ENCODE measurements around the gene TMCC3. TPM values are rescaled to one million over a fixed set of nuclear protein-coding genes. Genes with fewer than 3 reads are reported as not detected.

The TMCC3 gene
- total and polyA plus RNA-seq, 2 experiments from 2014 or later: 0.60 to 0.79 TPM

DNA sequence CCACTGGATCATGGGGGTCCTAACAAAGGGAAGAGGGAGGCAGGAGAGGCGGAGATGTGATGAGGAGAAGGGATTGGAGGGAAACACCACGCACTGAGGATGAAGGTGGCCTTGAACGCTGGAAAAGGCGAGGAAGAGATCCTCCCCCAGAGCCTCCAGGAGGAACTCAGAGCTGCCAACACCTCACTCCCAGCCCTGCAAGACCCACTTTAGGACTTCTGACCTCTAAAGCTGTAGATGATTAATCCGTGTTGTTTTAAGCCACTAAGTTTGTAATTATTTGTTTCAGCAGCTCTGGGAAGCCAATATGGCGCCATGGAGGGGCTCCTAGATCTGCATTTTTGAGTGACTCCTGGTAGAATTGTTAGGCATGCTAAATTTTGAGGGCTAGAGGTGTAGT lies 116.1 kb downstream of the TMCC3 start:
- H3K4me3 ChIP-seq: no peak overlapping the region
- H3K4me1 ChIP-seq (ENCODE audit: low read depth): no peaks in the 10 kb centered on the region
- H3K27ac ChIP-seq: no peak overlapping the region
- TF ChIP-seq, protein P1, sequence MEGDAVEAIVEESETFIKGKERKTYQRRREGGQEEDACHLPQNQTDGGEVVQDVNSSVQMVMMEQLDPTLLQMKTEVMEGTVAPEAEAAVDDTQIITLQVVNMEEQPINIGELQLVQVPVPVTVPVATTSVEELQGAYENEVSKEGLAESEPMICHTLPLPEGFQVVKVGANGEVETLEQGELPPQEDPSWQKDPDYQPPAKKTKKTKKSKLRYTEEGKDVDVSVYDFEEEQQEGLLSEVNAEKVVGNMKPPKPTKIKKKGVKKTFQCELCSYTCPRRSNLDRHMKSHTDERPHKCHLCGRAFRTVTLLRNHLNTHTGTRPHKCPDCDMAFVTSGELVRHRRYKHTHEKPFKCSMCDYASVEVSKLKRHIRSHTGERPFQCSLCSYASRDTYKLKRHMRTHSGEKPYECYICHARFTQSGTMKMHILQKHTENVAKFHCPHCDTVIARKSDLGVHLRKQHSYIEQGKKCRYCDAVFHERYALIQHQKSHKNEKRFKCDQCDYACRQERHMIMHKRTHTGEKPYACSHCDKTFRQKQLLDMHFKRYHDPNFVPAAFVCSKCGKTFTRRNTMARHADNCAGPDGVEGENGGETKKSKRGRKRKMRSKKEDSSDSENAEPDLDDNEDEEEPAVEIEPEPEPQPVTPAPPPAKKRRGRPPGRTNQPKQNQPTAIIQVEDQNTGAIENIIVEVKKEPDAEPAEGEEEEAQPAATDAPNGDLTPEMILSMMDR (IDR thresholded peaks at IDR 0.05; ENCODE audit: low read depth, low read length): no peak
- no peaks in the 10 kb centered on the region for H3K27me3 ChIP-seq
- DNase-seq (ENCODE audit: low read depth in 1 of 2, low spot score in 1 of 2): no peak
- no peaks in the 10 kb centered on the region for H3K9me3 ChIP-seq (ENCODE audit: low read depth)
- H3K36me3 ChIP-seq: no peaks in the 10 kb centered on the region

DNA sequence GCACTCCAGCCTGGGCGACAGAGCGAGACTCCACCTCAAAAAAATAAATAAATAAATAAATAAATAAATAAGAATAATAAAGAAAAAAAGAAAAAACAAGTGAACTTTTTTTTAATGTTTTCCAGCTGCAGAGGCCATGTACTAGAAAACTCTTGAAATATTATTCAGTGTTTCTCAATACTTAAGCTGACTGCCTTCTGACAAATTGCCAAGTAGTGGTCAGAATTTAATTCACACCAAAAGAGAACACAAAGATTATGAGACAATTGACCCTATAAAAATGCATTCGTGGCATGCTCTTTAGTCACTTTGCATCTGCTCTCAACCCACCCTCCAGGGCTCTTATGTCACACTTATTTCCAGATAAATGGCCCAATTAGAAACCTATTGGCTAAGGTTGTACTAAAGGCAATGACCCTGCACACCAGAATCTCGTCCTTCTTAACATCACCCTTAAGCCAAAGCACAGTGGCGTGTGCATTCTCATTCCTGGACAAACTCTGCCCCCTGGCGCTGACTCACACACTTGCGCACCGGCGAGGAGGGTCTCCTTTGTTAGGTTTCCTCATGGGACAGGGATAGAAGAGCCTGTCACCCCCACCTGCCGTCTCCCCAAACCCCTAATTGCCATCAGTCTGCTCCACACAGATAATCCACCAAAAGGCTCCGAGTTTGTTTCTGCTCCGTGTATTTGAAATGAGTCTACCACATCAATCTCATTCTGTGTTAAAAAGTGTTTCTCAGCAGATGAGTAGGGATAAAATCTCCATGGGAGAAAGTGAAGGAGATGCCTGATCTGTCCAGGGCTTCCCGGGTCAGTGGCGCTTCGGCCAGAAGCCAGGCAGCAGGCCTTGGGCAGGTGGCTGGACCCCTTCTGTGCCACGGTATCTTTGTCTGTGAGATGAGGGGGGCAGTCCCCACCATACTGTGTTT lies 117.6 kb downstream of the TMCC3 start:
- Histone ChIP-seq H3K36me3 (no peaks in the 10 kb centered on the region), H3K4me1 (ENCODE audit: low read depth) (no peaks in the 10 kb centered on the region), H3K9me3 (ENCODE audit: low read depth) (no peaks in the 10 kb centered on the region), H3K4me3 (no peak overlapping the region), H3K27me3 (no peaks in the 10 kb centered on the region), H3K27ac (no peak overlapping the region)
- TF ChIP-seq, protein P1 (IDR thresholded peaks at IDR 0.05; ENCODE audit: low read depth, low read length): peak; percentile 83
- DNase-seq (ENCODE audit: low read depth in 1 of 2, low spot score in 1 of 2): peak; percentile 85 to 87

DNA sequence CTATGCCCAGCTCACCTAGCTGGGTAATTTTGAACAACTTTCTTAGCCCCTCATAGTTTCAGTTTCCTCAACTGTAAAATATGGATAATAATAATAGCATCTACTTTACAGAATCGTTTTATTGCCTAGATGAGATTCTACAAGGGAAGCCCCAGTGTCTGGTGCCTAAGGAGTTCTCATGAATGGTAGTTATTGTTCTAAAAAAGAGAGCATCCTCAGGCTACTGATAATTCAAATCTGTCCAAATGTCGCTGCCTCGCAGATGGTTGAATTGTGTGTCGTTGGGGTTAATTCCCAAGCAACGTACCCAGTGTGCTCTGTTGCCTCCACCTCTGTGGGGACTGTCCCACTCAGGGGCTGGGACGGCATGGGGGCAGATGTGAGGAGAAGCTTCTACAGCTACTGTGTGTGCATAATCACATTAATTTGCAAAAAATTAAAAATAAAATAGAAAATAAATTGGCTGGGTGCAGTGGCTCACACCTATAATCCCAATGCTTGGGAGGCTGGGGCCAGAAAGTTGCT lies 119.1 kb downstream of the TMCC3 start:
- no peak overlapping the region for H3K4me3 ChIP-seq
- no peaks in the 10 kb centered on the region for H3K27me3 ChIP-seq
- no peaks in the 10 kb centered on the region for H3K4me1 ChIP-seq (ENCODE audit: low read depth)
- TF ChIP-seq, protein P1 (IDR thresholded peaks at IDR 0.05; ENCODE audit: low read depth, low read length): no peak
- no peak for DNase-seq (ENCODE audit: low read depth in 1 of 2, low spot score in 1 of 2)
- no peak overlapping the region for H3K27ac ChIP-seq
- H3K9me3 ChIP-seq (ENCODE audit: low read depth): no peaks in the 10 kb centered on the region
- no peaks in the 10 kb centered on the region for H3K36me3 ChIP-seq

DNA sequence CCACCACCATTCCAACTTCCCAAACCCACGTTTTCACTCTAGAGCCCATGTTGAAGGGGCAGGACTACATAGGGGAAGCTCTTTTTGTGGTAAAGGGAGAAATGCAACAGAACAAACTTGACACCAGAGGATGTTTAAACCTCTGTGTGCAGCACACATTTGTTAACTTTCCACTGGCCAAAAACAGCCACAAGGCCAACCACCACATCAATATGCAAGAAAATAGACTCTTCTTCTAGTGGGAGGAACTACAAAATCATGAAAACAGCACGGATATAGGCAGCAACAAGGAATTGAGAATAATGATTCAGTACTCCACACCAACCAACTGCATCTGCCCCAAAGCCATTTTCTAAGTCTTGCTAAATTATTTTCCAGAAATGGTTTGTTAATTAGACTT lies 124.4 kb downstream of the TMCC3 start:
- Histone ChIP-seq H3K4me1 (ENCODE audit: low read depth) (no peaks in the 10 kb centered on the region), H3K27me3 (no peaks in the 10 kb centered on the region), H3K9me3 (ENCODE audit: low read depth) (no peaks in the 10 kb centered on the region), H3K27ac (no peak overlapping the region), H3K4me3 (no peak overlapping the region), H3K36me3 (no peaks in the 10 kb centered on the region)
- TF ChIP-seq, protein P1 (IDR thresholded peaks at IDR 0.05; ENCODE audit: low read depth, low read length): no peak
- no peak for DNase-seq (ENCODE audit: low read depth in 1 of 2, low spot score in 1 of 2)

Other genes starting within 250 kb of the TMCC3 start
- 19.9 and 35.2 TPM in 2 replicates for gene CEP83, start 190.7 kb downstream of the TMCC3 start, total RNA-seq
- 16.9 and 18.3 TPM in 2 replicates for gene CEP83, start 190.7 kb downstream of the TMCC3 start, polyA plus RNA-seq

Data from cardiac muscle cell (in vitro differentiated cells and primary cell).